HCT116 (cell line): Measurements from ENCODE around the gene VDAC1. TPM values are rescaled to one million over a fixed set of nuclear protein-coding genes. Genes with fewer than 3 reads are reported as not detected.

Experiments
- ATAC-seq: fragments of 200-7000 bp; cut with Tn5 transposase; 2 replicates; pipeline ENCODE4 v1.9.1; 2020; ENCODE audit warnings: mild to moderate bottlenecking, moderate library complexity
- BruUV-seq: library from RNA; stranded (reverse); fragments of 400-500 nt; replicated peaks from 2 replicates; lab custom pipeline; 2021; lab: Mats Ljungman, UMichigan
- CTCF ChIA-PET: fragments of 300-600 bp; sonication (Branson Sonifier 250); formaldehyde crosslinking; loops from one replicate; lab custom pipeline; 2021; ENCODE audit warnings: antibody characterized with exemption; lab: Charles Lee
- POLR2A ChIA-PET: fragments of 300-600, 350-600 bp; sonication (Branson Sonifier 250); formaldehyde crosslinking; loops from one replicate; lab custom pipeline; 2021; ENCODE audit warnings: antibody characterized with exemption; lab: Charles Lee
- RAD21 ChIA-PET, 2 experiments: fragments of 300-600 bp; sonication (Branson Sonifier 250); formaldehyde crosslinking; loops; one replicate each; lab custom pipeline; 2023; ENCODE audit warnings: low total read pairs in 2 of 2; ENCODE audit not compliant: uncharacterized antibody in 2 of 2, unreplicated experiment in 2 of 2, low non-redundant PET in 1 of 2; lab: Charles Lee
- DNase-seq: peaks from one replicate; pipeline ENCODE4 v3.0.0-alpha.2; 2010; ENCODE audit warnings: low read depth, low spot score
- H2AFZ ChIP-seq: fragments of 200-600 bp; shearing (Covaris generic), sonication (generic); 2 replicates; pipeline ENCODE4 v1.6.1; 2017; ENCODE audit warnings: low read depth, mixed run types, mixed read lengths, antibody characterized with exemption, low read length; ENCODE audit not compliant: poor library complexity, severe bottlenecking
- H3K27ac ChIP-seq: 2 replicates; pipeline ENCODE4 v1.5.1; 2012; ENCODE audit warnings: low read depth, low read length
- H3K27me3 ChIP-seq: fragments of 200-600 bp; sonication (generic); 2 replicates; pipeline ENCODE4 v1.6.1; 2016; ENCODE audit warnings: mixed run types, low read length, mixed read lengths; ENCODE audit not compliant: insufficient read depth
- H3K36me3 ChIP-seq, 2 experiments: fragments of 200-500 bp in 1 of 2; fragments of 200-600 bp in 1 of 2; sonication (Bioruptor generic) in 1 of 2; sonication (generic) in 1 of 2; 2 replicates each; pipeline versions ENCODE4 v1.5.1 to v1.6.1; 2014 to 2016; ENCODE audit warnings: low read length in 2 of 2, inconsistent platforms in 1 of 2, mixed read lengths in 1 of 2, mixed run types in 1 of 2; ENCODE audit not compliant: insufficient read depth in 2 of 2, control insufficient read depth in 1 of 2
- H3K4me1 ChIP-seq, 2 experiments: fragments of 200-600 bp in 1 of 2; sonication (generic) in 1 of 2; 2 replicates each; pipeline versions ENCODE4 v1.5.1 to v1.6.1; 2012 to 2017; ENCODE audit warnings: low read length in 2 of 2, inconsistent platforms in 1 of 2, mild to moderate bottlenecking in 1 of 2, mixed read lengths in 1 of 2, mixed run types in 1 of 2, moderate library complexity in 1 of 2; ENCODE audit not compliant: insufficient read depth in 2 of 2, control insufficient read depth in 1 of 2
- H3K4me2 ChIP-seq: fragments of 200-600 bp; sonication (generic); 2 replicates; pipeline ENCODE4 v1.6.1; 2017; ENCODE audit warnings: mixed run types, low read length, mixed read lengths
- H3K4me3 ChIP-seq, 2 experiments: fragments of 200-600 bp in 1 of 2; sonication (generic) in 1 of 2; replicated peaks in 1 of 2; 2 replicates each; pipeline ENCODE4 v1.5.1; 2011 to 2016; ENCODE audit warnings: low read length in 2 of 2, control low read depth in 1 of 2, low read depth in 1 of 2, mild to moderate bottlenecking in 1 of 2, mixed read lengths in 1 of 2, mixed run types in 1 of 2
- H3K79me2 ChIP-seq: fragments of 200-600 bp; sonication (generic); 2 replicates; pipeline ENCODE4 v1.6.1; 2017; ENCODE audit warnings: mild to moderate bottlenecking, mixed run types, low read length, moderate library complexity, mixed read lengths; ENCODE audit not compliant: insufficient read depth
- H3K9ac ChIP-seq: fragments of 200-600 bp; sonication (generic); 2 replicates; pipeline ENCODE4 v1.6.1; 2016; ENCODE audit warnings: low read length, mixed read lengths
- H3K9me2 ChIP-seq: fragments of 200-600 bp; sonication (generic), shearing (Covaris generic); 2 replicates; pipeline ENCODE4 v1.6.1; 2017; ENCODE audit warnings: mixed run types, mild to moderate bottlenecking, moderate library complexity; ENCODE audit not compliant: insufficient read depth
- H3K9me3 ChIP-seq, 2 experiments: fragments of 200-500 bp in 1 of 2; fragments of 200-600 bp in 1 of 2; sonication (Bioruptor generic) in 1 of 2; sonication (generic) in 1 of 2; 2 replicates each; pipeline ENCODE4 v1.6.1; 2014 to 2017; ENCODE audit warnings: low read length in 2 of 2, mixed read lengths in 2 of 2, inconsistent platforms in 1 of 2, low read depth in 1 of 2, mild to moderate bottlenecking in 1 of 2, mixed run types in 1 of 2, moderate library complexity in 1 of 2; ENCODE audit not compliant: control insufficient read depth in 1 of 2, insufficient read depth in 1 of 2
- H4K20me1 ChIP-seq: fragments of 200-600 bp; sonication (generic), shearing (Covaris generic); 2 replicates; pipeline ENCODE4 v1.6.1; 2017; ENCODE audit warnings: mixed run types, mild to moderate bottlenecking, moderate library complexity; ENCODE audit not compliant: insufficient read depth
- CBX3 ChIP-seq: IDR thresholded peaks from 2 replicates; pipeline ENCODE4 v1.6.1; 2012; ENCODE audit warnings: low read depth
- CEBPB ChIP-seq: IDR thresholded peaks from 2 replicates; pipeline ENCODE4 v1.6.1; 2012; ENCODE audit warnings: low read depth
- EGR1 ChIP-seq: IDR thresholded peaks from 2 replicates; pipeline ENCODE4 v1.6.1; 2012; ENCODE audit warnings: low read depth
- EZH2phosphoT487 ChIP-seq: fragments of 200-600 bp; IDR thresholded peaks from 2 replicates; pipeline ENCODE4 v1.6.1; 2018; ENCODE audit warnings: antibody characterized with exemption, borderline replicate concordance
- POLR2A ChIP-seq: IDR thresholded peaks from 2 replicates; pipeline ENCODE4 v1.7.0; 2011; ENCODE audit warnings: borderline replicate concordance; ENCODE audit not compliant: insufficient read depth, insufficient read length; ENCODE audit errors: extremely low read depth
- RAD21 ChIP-seq: IDR thresholded peaks from 2 replicates; pipeline ENCODE4 v1.6.1; 2012; ENCODE audit warnings: low read depth, mild to moderate bottlenecking
- SIN3A ChIP-seq: IDR thresholded peaks from 2 replicates; pipeline ENCODE4 v1.6.1; 2012; ENCODE audit warnings: low read depth
- SP1 ChIP-seq: IDR thresholded peaks from 2 replicates; pipeline ENCODE4 v1.6.1; 2012; ENCODE audit warnings: low read depth
- YY1 ChIP-seq: IDR thresholded peaks from 2 replicates; pipeline ENCODE4 v1.6.1; 2011; ENCODE audit warnings: low read length, low read depth, moderate library complexity, mild to moderate bottlenecking; ENCODE audit not compliant: insufficient replicate concordance; ENCODE audit errors: extremely low read depth
- ZNF274 ChIP-seq: fragments of 200-500 bp; sonication (Bioruptor generic); IDR thresholded peaks from 2 replicates; pipeline ENCODE4 v1.6.1; 2014; ENCODE audit warnings: mild to moderate bottlenecking, low read depth, low read length, inconsistent platforms
- intact Hi-C: fragments of 100-400 bp; cut with micrococcal nuclease; formaldehyde crosslinking; loops from 2 replicates; pipeline ENCODE4 v1.10.0; 2022
- total RNA-seq: library from RNA; stranded (reverse); gene quantifications from one replicate; pipeline ENCODE4 v1.2.1, GENCODE V29; 2021; ENCODE audit not compliant: unreplicated experiment
- TF ChIP-seq, protein P1 (sequence below): IDR thresholded peaks from 2 replicates; pipeline ENCODE4 v1.6.1; 2012
- TF ChIP-seq, protein P2 (sequence below): IDR thresholded peaks from 2 replicates; pipeline ENCODE4 v1.6.1; 2012

The VDAC1 gene
- total RNA-seq, 1 experiment from 2014 or later, result 269 TPM

DNA sequence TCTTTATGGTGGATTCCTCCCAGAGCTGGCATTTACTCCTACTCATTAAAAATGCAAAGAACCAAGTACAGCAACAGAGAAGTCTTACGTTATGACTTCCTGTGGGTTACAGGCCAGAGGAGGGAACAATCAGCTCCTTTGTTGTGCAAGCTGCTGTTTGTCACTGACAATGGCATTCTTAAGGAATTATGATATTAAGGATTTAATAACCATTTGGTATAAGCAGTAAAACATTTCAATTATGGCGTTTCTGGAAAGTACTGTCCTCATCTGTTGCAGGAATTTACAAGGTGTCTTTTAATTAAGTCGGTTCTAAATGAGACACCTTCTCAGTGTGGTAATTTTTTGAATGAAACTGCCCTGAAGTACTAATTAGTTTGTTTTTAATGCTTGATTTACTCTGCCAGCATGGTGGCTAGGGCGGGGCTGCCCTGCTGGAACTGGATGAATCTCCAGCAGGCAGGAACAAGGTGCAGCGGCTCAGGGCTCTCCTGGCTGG lies 49.1 kb upstream of the VDAC1 start:
- POLR2A ChIA-PET, result interaction anchor here (0.5 to 0.9 kb wide), 2 partner anchors 32 to 61 kb away, joined by 3 to 4 read pairs; partner anchors contain the start of gene TCF7
- no peak for TF ChIP-seq POLR2A
- TF ChIP-seq CEBPB, result no peak
- TF ChIP-seq RAD21, result no peak
- no peak for TF ChIP-seq SIN3A
- no peak for TF ChIP-seq ZNF274
- no peak for TF ChIP-seq EGR1
- TF ChIP-seq, protein P1, sequence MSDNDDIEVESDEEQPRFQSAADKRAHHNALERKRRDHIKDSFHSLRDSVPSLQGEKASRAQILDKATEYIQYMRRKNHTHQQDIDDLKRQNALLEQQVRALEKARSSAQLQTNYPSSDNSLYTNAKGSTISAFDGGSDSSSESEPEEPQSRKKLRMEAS, result no peak
- no peak for TF ChIP-seq EZH2phosphoT487
- TF ChIP-seq YY1, result no peak
- TF ChIP-seq, protein P2, sequence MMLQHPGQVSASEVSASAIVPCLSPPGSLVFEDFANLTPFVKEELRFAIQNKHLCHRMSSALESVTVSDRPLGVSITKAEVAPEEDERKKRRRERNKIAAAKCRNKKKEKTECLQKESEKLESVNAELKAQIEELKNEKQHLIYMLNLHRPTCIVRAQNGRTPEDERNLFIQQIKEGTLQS, result no peak
- TF ChIP-seq SP1, result no peak
- no peak for TF ChIP-seq CBX3
- peak overlapping the region; percentile 46 for H3K4me2 ChIP-seq

More for the DNA sequence above, 49.1 kb upstream of the VDAC1 start:
- Histone ChIP-seq H3K27ac (no peak overlapping the region), H3K4me3 (0 out of 4 replicates have a peak overlapping the region, but pooled peaks of 1 of the 2 experiments have one; percentile 16), H3K9ac (no peak overlapping the region), H3K9me3 (no peaks in the 10 kb centered on the region), H3K4me1 (peaks cover 18 to 26% of the 10 kb centered on the region in 2 experiments), H3K27me3 (no peaks in the 10 kb centered on the region), H3K36me3 (no peaks in the 10 kb centered on the region), H2AFZ (peak overlapping the region; percentile 70), H4K20me1 (no peaks in the 10 kb centered on the region), H3K79me2 (no peaks in the 10 kb centered on the region), H3K9me2 (no peaks in the 10 kb centered on the region)
- ChIA-PET RAD21 (no interaction called here), CTCF (interaction anchor here (1.1 kb wide), 1 partner anchor 14 kb away, joined by 6 read pairs; no protein-coding TSS in a partner anchor)
- DNase-seq (peak; percentile 21), ATAC-seq (peak; percentile 76)
- BruUV-seq, result no TSS peak
- intact Hi-C loops, result no loop called here
